ENCODE measurements around the gene LAMB2. TPM values are rescaled to one million over a fixed set of nuclear protein-coding genes. Genes with fewer than 3 reads are reported as not detected.

LAMB2 gene
- total RNA-seq, 1 donor from 2014 or later, result 657 TPM

DNA sequence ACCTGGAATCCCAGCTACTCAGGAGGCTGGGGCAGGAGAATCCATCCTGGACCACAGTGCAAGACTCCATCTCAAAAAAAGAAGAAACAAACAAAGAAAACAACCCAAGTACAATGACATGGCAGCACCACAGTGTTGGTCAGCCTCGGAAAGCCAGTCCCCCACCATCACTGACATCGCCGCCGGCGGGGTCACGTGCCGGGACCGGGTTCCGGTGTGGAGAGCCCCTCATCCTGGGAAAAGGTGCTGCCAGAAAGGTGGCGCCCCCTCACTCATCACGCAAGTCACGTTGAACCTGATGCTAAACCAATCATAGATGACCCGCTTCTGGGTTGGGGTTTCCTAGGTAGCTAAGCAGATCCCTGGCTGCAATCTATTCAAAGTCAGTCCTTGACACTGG is 56.7 kb downstream of the LAMB2 start:
- no peak for DNase-seq (ENCODE audit: low read depth in 2 of 2)

Other genes with a start within 250 kb of the LAMB2 start
- 17.5 and 23.4 TPM in 2 replicates for gene SLC25A20, start 234.2 kb downstream of the LAMB2 start, total RNA-seq
- 54.7 and 74.6 TPM in 2 replicates for gene ARIH2, start 214.2 kb downstream of the LAMB2 start, total RNA-seq
- 4.5 and 4.7 TPM in 2 replicates for gene P4HTM, start 142.8 kb downstream of the LAMB2 start, total RNA-seq
- gene WDR6, start 125.7 kb downstream of the LAMB2 start, total RNA-seq, result 72.4 and 108 TPM in 2 replicates
- gene DALRD3, start 114.5 kb downstream of the LAMB2 start, total RNA-seq, result 31.6 and 38.6 TPM in 2 replicates
- gene NDUFAF3, start 110.9 kb downstream of the LAMB2 start, total RNA-seq, result 52.9 and 76.2 TPM in 2 replicates
- gene IMPDH2, start 103.7 kb downstream of the LAMB2 start, total RNA-seq, result 249 and 328 TPM in 2 replicates
- gene QRICH1, start 39.0 kb downstream of the LAMB2 start, total RNA-seq, result 52.0 and 54.0 TPM in 2 replicates
- 339 and 536 TPM in 2 replicates for gene QARS1, start 28.3 kb downstream of the LAMB2 start, total RNA-seq
- gene USP19, start 12.2 kb downstream of the LAMB2 start, total RNA-seq, result 30.4 and 41.0 TPM in 2 replicates
- 11.8 and 19.5 TPM in 2 replicates for gene CCDC71, start 33.3 kb upstream of the LAMB2 start, total RNA-seq
- 47.4 and 78.3 TPM in 2 replicates for gene KLHDC8B, start 38.5 kb upstream of the LAMB2 start, total RNA-seq
- 1.3 and 3.7 TPM in 2 replicates for gene C3orf62, start 144.2 kb upstream of the LAMB2 start, total RNA-seq
- gene USP4, start 207.0 kb upstream of the LAMB2 start, total RNA-seq, result 20.4 and 26.9 TPM in 2 replicates
- gene GPX1, start 225.3 kb upstream of the LAMB2 start, total RNA-seq, result 512 and 672 TPM in 2 replicates